Fibroblast of the conjunctiva (primary cell): ENCODE measurements around the gene TBC1D16.

Experiments used
- DNase-seq: peaks from one replicate; pipeline ENCODE4 v3.0.0-alpha.2; 2010; ENCODE audit warnings: low read depth

Gene TBC1D16

DNA sequence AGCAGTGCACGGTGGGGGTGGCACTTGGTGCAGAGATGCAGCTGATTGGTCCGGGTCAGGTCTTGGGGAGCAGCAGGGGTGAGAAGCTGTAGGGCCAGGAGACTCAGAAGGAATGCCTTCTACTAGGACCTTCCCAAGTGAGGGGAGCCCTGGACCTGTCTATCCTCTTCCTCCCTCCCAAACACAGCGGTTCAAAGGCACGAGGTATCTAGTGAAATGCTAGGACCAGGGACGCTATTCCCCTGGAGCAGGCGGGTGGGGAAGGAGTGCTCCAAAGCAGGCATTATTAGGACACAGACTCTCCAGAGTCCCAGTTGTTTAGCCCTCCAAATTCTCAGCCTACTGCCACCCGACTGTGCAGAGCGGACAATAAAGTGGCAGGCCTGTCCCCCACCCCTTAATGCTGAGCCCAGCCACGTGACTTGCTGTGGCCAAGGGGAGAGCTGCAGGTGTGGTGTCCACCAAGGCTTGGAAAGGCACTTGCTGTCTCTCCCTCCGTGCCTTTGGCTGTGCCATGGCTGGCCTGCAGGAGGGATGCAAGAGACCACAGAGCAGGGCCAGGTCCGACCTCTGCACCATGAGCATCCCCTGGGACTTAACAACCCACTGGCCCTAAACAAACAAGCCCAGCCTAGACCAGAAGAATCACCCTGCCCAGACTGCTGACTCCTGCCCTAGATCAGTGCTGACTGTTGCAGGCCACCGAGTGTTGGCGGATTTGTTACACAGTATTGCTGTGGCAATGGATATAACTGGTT lies 97.2 kb downstream of the TBC1D16 start:
- DNase-seq: no peak

DNA sequence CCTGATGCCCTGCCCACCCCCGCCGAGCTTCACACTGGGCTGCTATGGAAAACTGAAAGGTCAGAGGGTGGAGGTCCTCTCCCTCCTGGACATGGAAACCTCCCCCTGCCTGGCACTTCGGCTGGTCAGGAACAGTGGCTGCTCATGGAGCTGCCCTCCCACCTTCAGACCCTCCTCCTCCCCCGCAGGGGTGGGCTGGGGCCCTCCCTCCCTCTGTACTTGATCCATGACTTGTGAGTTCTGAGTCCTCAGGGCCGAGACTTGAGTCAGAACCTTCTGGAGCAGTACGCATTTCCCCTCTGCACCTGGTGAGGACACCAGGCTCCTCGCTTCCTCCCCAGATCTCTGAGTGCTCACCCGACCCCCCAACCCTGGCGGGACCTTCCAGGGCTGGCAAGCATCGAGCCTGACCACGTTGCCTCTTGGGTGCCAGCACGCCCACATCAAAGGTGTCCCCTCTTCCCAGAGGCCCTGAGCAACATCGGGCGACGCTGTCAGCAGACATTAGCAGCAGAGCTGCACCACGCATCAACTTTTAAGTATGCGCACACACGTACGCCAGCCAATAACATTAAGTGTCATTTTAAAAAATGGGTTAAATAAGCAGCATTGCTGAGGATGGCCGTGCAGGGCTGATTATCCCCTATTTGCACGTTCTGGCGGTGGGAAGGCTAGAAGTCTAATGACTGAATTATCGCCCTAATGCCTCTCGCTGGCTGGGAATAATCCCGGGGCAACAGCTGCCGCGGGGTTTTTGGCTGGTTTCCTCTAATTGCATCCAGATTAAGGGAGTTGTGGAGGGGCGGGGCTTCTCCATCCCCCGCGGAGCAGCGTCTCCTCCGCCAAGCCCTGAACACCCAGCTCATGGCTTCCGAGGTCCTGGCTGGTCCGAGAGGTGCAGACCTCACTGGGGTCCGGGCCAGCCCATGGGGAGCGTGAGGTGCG lies 98.0 kb downstream of the TBC1D16 start:
- no peak for DNase-seq

DNA sequence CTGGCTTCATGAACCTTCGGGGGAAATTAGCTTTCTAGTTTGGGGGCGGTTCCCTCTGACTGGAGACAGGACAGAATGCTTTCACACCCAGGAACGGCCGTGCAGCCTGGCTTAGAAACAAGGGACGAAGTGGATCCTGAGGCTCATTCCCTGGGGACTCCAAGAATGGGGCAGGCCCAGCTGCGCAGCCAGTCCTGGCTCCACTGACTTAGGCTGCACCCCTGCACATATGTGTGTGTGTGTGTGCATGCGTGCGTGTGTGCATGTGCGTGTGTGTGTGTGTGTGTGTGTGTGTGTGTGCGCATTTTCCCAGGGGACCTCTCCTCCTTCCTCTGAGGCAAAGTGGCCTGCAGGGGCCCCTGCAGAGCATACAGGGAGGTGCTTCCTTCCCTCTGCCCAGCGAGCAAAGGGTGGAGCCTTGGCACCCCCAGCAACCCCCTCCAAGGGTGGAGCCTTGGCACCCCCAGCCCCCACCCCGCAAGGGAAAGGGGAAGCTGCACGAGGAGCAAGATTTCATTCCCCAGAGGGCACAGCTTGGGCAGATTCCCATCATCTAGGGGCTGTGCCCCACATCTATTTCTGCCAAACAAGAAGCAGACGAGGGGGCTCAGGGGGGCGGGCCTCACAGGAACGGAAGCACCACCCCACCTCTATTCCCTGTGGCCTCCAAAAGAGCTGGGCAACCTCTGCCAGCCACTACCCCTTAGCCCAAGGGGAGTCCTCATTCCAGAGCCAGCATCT lies 98.9 kb downstream of the TBC1D16 start:
- no peak for DNase-seq

DNA sequence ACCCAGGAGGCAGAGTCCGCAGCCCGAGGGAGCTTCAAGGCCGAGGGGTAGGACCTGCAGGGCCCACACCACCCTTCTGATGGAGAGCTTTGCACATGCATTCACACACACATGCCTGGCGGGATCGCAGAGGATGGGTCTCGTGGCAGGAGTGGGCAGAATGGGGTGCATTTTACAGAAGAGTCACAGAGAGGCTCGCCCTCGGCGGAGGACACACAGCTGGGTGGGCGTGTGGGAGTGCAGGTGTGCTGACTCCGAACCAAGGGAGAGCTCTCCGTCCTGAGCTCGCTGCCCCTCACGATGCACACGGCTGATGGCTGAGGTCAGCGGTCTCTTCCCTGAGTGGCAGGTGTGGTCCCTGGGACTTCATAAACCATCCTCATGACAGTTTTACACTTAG lies 99.6 kb downstream of the TBC1D16 start:
- DNase-seq: no peak

DNA sequence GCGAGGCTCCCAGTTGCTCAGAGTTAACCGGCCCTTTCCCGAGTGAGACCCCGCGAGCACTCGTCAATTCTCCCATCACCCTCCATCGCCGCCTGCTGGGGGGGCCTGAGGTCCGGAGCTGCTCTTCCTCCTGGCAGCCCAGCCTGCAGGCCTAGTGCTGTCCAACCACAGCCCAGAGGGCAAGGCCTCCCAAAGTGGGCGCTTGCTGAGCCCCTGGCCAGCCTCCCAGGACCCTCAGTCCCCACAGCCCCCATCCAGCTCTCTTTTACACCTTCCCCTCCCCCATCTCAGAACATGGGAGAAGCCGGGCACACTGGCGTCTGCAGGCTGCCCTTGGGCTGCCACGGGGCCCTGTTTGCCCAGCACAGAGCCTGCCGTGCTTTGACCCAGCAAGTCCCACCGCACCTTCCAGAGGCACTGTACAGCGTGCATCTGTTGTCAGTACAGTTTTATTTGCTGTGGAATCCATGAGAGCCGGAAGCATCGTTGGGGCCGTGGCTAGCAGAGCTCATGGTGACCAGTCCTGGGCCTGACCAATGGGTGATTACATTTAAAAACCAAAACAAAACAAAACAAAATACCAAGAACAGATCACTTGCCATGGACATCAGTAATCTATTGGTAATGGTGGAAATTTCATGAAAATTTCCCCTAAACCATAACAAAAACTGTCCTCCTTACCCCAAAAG lies 100.3 kb downstream of the TBC1D16 start:
- DNase-seq: no peak

DNA sequence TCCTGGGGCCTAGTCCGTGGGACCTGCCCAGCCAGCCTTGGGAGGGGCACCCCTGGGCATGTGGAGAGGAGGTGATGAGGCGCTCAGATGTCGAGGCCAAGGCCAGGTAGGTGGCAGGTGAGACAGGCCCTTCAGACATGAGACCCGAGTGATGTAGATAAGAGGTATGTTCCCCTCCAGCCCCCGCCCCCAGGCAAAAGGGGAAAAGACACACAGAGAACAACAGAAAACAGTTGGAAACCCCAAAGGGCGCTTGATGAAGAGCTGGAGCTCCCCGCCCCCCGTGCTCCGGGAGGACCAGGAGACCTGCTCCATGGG lies 101.1 kb downstream of the TBC1D16 start:
- no peak for DNase-seq

DNA sequence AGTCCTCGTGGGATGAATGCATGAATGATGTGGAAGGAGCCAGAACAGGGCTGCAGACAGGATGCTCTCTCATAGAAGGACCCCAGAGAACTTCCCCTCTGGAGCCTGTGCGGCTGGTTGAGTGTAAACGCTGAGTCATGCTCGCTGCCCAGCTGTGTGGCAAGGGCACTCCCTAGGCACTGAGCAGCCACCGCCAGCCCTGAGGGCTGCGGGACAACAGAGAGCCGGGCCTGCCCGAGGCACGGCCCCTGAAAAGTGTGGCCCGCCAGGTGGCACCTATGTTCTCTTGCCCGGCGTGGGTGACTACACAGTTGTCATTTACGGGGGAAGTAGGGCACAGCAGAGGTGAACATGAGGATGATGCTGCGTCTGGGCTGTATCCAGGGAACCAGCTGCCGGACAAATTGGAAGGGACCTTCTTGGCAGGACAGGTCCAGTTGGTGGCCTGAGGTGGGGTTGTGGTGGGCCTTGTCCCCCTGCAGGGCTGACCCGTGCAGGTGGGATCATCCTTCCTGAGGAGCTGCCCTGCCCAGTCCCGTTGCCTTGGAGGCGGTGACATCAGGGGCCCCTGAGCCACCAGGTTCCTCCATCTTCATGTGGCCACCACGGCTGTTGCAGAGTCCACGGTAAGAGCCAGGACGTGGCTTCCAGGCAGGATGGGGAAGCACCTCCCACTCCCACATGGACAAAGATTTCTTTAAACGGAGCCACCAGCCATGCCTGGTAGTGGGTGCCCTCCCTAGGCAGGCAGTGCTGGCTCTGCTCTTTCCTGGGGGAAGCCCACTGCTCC lies 101.6 kb downstream of the TBC1D16 start:
- DNase-seq: no peak

DNA sequence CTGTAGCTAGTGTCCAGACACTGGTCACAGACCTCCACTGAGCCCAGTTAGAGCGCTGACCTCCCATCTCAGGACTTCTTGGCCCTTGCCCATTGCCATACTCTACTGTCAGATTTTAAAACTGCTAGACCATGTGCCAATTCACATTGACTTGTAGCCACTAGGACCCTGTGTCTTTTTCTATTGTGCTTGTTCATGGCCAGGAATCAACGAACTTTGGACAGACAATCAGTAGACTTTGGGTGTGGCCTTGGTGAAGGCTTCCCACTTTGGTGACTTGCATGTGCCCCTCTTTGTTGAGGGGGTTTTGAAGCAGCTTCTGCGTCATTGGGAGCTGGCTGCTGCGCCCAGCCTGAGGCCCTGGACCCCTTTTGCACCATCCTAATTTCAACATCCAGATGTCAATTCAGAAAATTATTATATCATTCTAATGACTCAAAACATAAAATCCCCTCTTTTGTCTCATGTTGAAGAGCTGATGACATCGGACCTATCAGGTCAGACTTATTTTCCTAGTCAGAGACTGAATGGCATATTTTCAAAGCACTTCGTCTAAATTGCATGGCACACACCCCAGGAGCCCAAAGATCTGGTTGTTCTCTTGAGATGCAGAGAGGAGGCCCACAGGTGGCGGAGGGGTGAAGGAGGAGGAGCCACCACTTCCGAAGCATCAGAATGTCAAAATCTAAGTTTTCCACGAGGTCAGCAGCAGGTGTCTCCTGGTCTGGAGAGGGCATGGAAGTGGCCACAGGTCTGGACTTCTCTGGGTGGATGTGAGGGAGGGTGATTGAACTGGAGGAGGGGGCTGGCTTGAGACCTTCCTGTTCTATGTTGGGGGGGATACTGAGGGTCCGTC lies 103.0 kb downstream of the TBC1D16 start:
- DNase-seq: no peak

DNA sequence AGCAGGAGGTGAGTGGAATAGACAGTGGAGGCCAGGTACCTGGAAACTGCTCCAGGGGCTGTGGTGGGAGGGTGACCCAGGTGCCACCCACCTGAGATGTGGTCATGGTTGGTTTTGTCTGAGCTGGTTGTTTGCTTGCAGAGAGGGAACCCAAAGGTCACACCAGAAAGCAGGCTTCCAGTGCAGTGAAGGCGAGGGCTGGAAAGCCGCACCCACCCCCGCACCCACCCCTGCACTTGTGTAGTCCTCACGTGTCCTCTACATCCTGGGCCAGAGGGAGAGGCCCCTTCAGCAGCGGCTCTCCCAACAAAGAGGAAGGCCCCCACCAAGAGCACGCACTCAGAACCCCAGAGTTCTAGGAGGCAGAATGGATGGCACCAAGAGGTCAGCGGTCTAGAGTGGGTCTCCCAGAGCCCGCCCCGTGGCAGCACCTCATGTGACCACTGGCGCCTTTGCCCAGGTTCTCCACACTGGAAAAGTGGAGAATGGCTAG lies 103.8 kb downstream of the TBC1D16 start:
- DNase-seq: no peak

DNA sequence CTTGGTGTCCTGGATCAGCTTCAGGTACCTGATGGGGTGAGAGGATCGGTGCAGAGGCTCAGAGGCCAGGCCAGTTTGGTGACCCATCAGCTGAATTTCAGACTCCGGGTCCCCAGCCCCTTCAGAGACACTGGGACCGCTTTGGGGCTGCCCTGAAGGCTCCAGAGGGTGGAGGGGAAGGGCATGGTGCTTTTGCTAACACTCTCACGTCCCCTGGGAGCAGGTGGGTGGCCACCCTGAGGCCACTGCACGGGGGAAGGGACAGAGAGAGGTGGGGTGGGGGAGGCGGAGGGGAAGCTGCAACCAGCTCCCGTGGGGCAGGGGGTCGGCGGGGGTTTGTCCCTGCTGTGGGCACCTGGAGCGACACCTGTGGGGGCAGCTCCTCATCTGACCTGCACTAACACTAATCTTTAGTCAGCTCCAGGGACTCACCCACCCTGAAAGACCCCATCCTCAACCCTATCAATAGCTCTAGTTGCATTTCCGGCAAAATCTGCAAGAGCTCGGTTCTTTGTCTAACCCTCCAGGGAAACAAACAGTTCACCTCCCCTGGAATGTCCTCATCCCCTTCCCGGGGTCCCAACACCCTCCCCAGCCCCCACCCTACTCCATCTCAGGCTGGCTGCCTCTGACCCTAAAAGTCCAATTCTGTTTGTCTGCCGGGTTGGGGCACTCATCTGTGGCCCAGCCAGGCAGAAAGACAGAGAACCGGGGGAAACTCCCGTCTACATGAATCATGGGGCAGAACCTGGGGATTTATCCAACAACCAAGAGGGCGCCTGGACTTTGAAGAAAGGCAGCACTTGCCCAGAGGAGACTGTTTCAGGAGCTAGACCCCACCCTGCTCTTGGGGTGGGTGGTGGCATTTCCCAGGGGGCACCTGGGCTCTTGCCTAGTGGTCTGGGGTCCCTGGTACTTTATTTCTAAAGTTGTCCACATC lies 104.5 kb downstream of the TBC1D16 start:
- no peak for DNase-seq

DNA sequence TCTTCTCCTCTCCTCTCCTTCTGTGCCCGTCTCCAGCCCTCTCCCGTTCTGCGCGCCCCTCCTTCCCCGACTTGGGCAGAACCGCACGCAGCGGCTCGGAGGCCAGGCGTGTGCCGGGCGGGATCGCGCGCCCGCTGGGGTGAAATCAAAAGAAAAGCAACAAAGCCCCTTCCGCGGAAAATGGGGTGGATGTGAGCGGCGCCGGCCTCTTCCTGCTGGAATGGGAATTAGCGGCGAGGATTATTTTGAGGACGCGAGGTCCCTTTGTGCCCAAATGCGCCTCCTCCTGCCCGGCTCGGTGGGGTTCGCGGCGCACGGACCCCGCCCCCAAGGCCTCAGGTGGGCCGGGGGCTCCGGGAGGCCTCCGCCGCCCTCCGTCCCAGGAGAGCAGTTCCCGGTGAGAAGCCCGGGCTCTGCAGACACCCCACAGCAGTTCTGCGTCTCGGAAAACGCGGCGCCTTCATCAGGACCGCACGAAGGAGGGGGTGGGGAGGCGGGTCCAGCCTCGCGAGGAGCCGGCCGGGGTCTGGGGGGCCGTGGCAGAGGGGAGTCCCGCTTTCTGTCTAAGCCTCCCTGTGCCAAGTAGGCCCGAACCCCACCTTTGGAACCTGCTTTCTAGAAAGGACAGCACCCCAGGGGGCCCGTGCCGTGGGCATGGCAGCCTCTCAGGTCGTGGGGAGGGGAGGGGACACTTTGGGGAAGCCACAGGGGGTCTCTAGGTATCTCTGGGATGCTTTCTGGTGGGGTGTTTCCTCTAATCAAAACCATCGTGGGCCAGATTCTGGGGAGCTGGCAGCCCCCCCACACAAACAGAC lies 105.4 kb downstream of the TBC1D16 start:
- no peak for DNase-seq

DNA sequence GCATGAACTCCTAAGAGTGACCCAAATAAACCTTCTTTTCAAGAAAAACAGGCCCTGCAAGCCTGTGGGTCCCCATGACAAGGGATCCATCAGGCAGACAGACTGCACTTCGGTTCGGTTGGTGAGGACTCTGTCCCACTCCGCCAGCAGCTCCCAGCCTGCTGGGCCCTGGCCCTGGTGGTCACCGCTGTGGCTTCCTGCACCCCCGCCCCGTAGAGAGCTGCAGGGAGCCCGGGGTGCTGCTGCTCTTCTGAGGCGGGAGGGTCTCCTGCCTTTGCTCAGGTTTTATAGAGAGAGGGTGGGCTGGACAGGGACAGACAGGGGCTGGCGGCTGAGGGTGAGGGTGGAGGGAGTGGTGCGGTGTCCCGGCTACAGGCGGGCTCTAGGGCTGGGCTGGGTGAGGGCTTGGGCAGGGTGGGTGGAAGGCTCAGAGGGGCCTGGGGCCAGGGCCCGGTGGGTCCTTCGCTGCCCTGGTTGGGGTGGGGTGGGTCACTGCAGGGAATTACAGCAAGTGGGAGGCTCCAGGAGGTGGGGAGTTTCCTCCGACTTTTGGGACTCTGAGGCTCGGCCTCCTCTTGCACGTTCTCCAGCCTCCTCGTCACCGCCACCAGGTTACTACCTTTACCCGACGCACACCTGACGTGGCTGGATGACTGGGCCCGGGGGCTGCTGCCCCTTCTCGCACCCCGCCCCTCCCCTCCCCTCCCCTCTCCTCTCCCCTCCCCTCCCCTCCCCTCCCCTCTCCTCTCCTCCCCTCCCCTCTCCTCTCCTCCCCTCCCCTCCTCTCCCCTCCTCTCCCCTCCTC lies 106.2 kb downstream of the TBC1D16 start:
- DNase-seq: no peak

DNA sequence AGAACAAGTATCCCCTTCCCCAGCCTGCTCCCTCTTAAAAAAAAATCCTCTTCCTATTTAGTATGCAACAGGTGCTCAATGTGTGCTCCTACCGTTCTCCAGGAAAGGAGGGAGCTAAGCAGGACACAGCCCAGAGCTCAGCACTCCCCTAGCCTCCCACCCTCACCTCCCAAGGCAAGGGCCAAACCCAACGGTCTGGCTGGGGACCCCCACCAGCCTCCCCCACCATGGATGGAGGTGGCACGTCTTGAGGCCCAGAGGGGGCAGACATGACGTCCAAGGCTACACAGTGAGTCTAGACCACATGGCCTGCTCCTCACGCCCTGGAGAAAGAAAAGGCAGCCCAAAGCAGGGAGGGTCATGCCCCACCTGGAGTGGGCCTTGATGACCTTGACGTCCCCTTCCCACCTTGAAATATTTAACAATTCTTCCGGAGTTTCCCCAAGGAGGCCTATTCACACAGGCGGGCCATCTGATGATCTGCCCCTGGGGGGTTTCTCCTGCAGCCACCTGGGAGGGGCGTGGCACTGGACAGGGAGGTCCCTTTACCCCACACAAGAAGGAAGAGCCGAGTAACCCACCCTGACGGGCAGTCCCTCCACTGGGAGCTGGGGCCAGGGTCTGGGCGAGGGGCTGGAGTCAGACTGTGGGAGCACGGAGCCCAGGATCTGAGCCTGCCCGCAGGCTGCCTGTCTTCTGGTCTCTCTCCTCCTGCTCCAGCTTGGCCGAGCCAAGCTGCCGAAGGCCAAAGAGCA lies 107.0 kb downstream of the TBC1D16 start:
- DNase-seq: no peak

DNA sequence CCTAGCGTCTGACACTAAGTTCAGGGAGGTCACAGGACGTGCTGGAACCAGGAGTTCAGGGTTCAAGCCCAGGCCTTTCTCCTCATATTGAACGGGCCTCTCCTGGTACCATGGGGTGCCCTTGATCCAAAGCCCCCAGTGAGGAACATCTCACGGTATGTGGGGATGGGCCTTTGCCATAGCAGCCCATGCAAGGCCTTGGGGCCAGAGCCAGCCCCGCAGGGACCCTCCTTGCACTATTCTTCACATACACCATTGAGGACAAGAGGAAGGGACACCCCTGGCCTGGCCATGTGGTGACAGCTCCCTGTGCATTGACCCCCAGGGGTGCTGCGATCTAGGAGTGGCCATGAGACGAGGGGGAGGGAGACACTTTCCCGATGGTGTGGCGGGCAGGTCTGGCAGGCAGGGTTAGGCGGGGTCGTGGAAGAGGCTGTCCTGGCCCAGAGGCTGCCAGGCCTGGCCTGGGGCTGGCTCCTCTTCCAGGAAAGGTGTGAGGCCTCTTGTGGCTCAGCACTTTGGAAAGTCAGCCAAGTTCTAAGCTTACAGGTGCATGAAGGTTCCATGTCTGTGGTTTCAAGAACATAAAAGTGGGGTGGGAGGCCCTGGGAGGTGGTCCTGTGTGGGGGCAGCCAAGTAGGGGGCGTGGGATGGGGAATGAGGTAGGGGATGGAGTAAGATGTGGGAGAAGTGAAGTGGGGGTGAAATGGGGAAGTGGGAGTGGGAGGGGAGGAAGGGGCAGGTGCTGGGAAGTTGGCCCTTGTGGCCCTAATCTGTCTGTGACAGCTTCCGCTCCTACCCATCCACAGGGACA lies 107.8 kb downstream of the TBC1D16 start:
- DNase-seq: no peak

DNA sequence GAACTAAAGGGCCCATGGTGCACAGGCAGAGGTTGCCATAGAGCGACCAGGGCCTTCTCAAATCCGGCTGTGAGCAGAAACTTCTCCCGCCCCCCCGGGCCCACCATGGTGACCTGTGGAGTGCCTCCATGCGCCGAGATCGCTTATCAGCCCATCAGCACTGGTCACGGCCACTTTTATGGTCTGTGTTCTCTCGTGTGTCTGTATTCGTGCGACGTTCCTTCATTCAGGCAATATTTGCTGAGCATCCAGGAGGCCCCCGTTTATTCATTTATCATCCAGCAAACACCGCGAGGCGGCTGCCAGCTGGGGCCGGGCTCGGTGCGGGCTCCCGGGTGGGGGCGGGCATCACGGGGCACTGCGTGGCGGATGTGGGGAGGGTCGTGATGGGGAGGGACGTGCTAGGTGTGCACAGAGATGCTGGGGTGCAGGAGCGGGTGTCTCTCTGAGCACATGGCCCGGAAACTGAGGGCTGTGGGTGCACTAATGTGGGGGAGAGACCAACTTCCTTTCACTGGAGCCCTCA lies 108.5 kb downstream of the TBC1D16 start:
- DNase-seq: no peak
